Gastroesophageal sphincter (tissue), 3 donors: ENCODE results near the gene CTTN.
"Not testable (repeated sequence)": the region's sequence is repeated elsewhere in the genome, so short reads cannot be mapped to it uniquely, and the experiment has no call there.

Source experiments
- POLR2A ChIP-seq, 2 donors: fragments of 450-650 bp; IDR thresholded peaks; one replicate each; pipeline ENCODE4 v1.6.1; 2017; ENCODE audit warnings: antibody characterized with exemption in 2 of 2, mild to moderate bottlenecking in 2 of 2, moderate library complexity in 1 of 2
- POLR2AphosphoS5 ChIP-seq: sonication (generic); formaldehyde crosslinking; IDR thresholded peaks from one replicate; pipeline ENCODE4 v1.6.1; 2017; ENCODE audit warnings: antibody characterized with exemption
- TF ChIP-seq, protein P1 (sequence below), 4 experiments: fragments of 200-600 bp in 2 of 4; fragments of 450-650 bp in 2 of 4; sonication (generic) in 1 of 4; IDR thresholded peaks; one replicate each; pipeline ENCODE4 v1.5.1; 2017 to 2019; ENCODE audit warnings: antibody characterized with exemption in 4 of 4, mild to moderate bottlenecking in 2 of 4, moderate library complexity in 2 of 4

DNA sequence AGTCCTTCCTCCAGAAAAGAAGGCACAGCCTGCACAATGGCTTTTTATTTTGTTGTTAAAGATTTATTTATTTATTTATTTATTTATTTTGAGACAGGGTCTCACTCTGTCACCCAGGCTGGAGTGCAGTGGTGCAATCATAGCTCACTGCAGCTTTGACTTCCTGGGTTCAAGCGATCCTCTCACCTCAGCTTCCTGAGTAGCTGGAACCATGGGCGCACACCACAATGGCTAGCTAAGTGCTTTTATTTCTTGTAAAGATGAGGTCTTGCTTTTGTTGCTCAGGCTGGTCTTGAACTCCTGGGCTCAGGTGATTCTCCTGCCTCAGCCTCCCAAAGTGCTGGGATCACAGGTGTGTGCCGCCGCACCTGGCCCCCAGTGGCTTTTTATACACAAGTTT lies 10.0 kb downstream of the CTTN start:
- not testable (repeated sequence) for TF ChIP-seq POLR2AphosphoS5; POLR2A (IDR thresholded peaks at IDR 0.05)
- TF ChIP-seq, protein P1, sequence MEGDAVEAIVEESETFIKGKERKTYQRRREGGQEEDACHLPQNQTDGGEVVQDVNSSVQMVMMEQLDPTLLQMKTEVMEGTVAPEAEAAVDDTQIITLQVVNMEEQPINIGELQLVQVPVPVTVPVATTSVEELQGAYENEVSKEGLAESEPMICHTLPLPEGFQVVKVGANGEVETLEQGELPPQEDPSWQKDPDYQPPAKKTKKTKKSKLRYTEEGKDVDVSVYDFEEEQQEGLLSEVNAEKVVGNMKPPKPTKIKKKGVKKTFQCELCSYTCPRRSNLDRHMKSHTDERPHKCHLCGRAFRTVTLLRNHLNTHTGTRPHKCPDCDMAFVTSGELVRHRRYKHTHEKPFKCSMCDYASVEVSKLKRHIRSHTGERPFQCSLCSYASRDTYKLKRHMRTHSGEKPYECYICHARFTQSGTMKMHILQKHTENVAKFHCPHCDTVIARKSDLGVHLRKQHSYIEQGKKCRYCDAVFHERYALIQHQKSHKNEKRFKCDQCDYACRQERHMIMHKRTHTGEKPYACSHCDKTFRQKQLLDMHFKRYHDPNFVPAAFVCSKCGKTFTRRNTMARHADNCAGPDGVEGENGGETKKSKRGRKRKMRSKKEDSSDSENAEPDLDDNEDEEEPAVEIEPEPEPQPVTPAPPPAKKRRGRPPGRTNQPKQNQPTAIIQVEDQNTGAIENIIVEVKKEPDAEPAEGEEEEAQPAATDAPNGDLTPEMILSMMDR (IDR thresholded peaks at IDR 0.05): not testable (repeated sequence)
